OCI-LY7 (cell line): ENCODE data around the gene MAPK6. TPM values are rescaled to one million over a fixed set of nuclear protein-coding genes. Genes with fewer than 3 reads are reported as not detected.

Experiments used
- BruUV-seq: library from RNA; stranded (reverse); fragments of 400-500 nt; replicated peaks from 2 replicates; lab custom pipeline; 2021; lab: Mats Ljungman, UMichigan
- CTCF ChIA-PET: fragments of 300-600 bp; sonication (Branson Sonifier 250); formaldehyde crosslinking; loops from one replicate; lab custom pipeline; 2022; ENCODE audit warnings: antibody characterized with exemption; ENCODE audit not compliant: unreplicated experiment; lab: Charles Lee
- POLR2A ChIA-PET: fragments of 300-600 bp; sonication (Branson Sonifier 250); formaldehyde crosslinking; loops from one replicate; lab custom pipeline; 2022; ENCODE audit warnings: antibody characterized with exemption; lab: Charles Lee
- DNase-seq: peaks from one replicate; pipeline ENCODE4 v3.0.0-alpha.2; 2015; ENCODE audit warnings: low spot score
- H2AFZ ChIP-seq: fragments of 200-600 bp; sonication (generic), shearing (Covaris generic); 2 replicates; pipeline ENCODE4 v1.6.1; 2014; ENCODE audit warnings: mild to moderate bottlenecking, antibody characterized with exemption, low read length, moderate library complexity
- H3K27ac ChIP-seq: fragments of 200-600 bp; sonication (generic); 2 replicates; pipeline ENCODE4 v1.5.1; 2014; ENCODE audit warnings: mixed run types, low read depth, mild to moderate bottlenecking, moderate library complexity, low read length, inconsistent platforms; ENCODE audit not compliant: poor library complexity, severe bottlenecking
- H3K36me3 ChIP-seq: fragments of 200-600 bp; sonication (generic); 2 replicates; pipeline ENCODE4 v1.6.1; 2014; ENCODE audit warnings: mild to moderate bottlenecking, antibody characterized with exemption, low read length, moderate library complexity, mixed read lengths; ENCODE audit not compliant: insufficient read depth
- H3K4me1 ChIP-seq: fragments of 200-600 bp; sonication (generic); 2 replicates; pipeline ENCODE4 v1.5.1; 2014; ENCODE audit warnings: mild to moderate bottlenecking, low read length; ENCODE audit not compliant: insufficient read depth, poor library complexity, severe bottlenecking
- H3K4me2 ChIP-seq: fragments of 200-600 bp; sonication (generic); 2 replicates; pipeline ENCODE4 v1.6.1; 2014; ENCODE audit warnings: mild to moderate bottlenecking, low read length
- H3K4me3 ChIP-seq: fragments of 200-600 bp; sonication (generic); 2 replicates; pipeline ENCODE4 v1.5.1; 2014; ENCODE audit warnings: mild to moderate bottlenecking, low read depth, low read length; ENCODE audit not compliant: poor library complexity, severe bottlenecking
- H3K79me2 ChIP-seq: fragments of 200-600 bp; sonication (generic); 2 replicates; pipeline ENCODE4 v1.6.1; 2016; ENCODE audit warnings: low read depth, mild to moderate bottlenecking, low read length, moderate library complexity, mixed read lengths; ENCODE audit not compliant: insufficient read depth
- H3K9me2 ChIP-seq: fragments of 200-600 bp; sonication (generic); 2 replicates; pipeline ENCODE4 v1.6.1; 2016; ENCODE audit warnings: mild to moderate bottlenecking, low read length, mixed read lengths; ENCODE audit not compliant: insufficient read depth
- H3K9me3 ChIP-seq: fragments of 200-600 bp; sonication (generic); 2 replicates; pipeline ENCODE4 v1.6.1; 2014; ENCODE audit warnings: mild to moderate bottlenecking, mixed run types, low read length, mixed read lengths
- H4K20me1 ChIP-seq: fragments of 200-600 bp; sonication (generic); 2 replicates; pipeline ENCODE4 v1.6.1; 2014; ENCODE audit warnings: mild to moderate bottlenecking, antibody characterized with exemption, low read length, moderate library complexity, mixed read lengths; ENCODE audit not compliant: insufficient read depth
- CTCF ChIP-seq: fragments of 200-600 bp; sonication (generic); conservative IDR thresholded peaks from 2 replicates; pipeline ENCODE4 v1.5.1; 2014; ENCODE audit warnings: mild to moderate bottlenecking, antibody characterized with exemption, low read length, moderate library complexity, mixed read lengths
- EZH2phosphoT487 ChIP-seq: fragments of 200-600 bp; sonication (generic); IDR thresholded peaks from 2 replicates; pipeline ENCODE4 v1.6.1; 2018; ENCODE audit warnings: low read depth, borderline replicate concordance, mild to moderate bottlenecking, mixed run types, antibody characterized with exemption, low read length, moderate library complexity, mixed read lengths
- intact Hi-C: fragments of 100-400 bp; cut with micrococcal nuclease; formaldehyde crosslinking; loops from one replicate; pipeline ENCODE4 v1.10.0; 2022; ENCODE audit not compliant: unreplicated experiment
- total RNA-seq, 2 experiments: library from RNA; depleted of rRNA in 1 of 2; stranded (reverse); fragments of >200 nt in 1 of 2; shearing (Covaris generic) in 1 of 2; gene quantifications; 2 replicates each; pipeline ENCODE4 v1.2.3, GENCODE V29; 2014 to 2022

MAPK6 gene
- total RNA-seq, 2 experiments from 2014 or later: 19.8 to 49.7 TPM

GRCh38 chr15:52010633-52011595, 8.1 kb upstream of the MAPK6 start:
- no peak for DNase-seq
- Histone ChIP-seq H3K36me3 (no peaks in the 10 kb centered on the region), H2AFZ (peak overlapping the region; percentile 34; the same call in 1 of the 2 replicates), H3K27ac (no peak overlapping the region), H3K9me2 (no peaks in the 10 kb centered on the region), H3K9me3 (no peaks in the 10 kb centered on the region), H3K4me3 (no peak overlapping the region), H4K20me1 (no peaks in the 10 kb centered on the region), H3K4me2 (no peak overlapping the region), H3K79me2 (no peaks in the 10 kb centered on the region), H3K4me1 (peaks cover 48% of the 10 kb centered on the region)
- no TSS peak for BruUV-seq
- POLR2A ChIA-PET: interaction anchor here (0.6 to 0.7 kb wide), 2 partner anchors 27 to 179 kb away, joined by 3 to 4 read pairs; no protein-coding TSS in a partner anchor
- CTCF ChIA-PET: no interaction called here
- intact Hi-C loops: no loop called here
- no peak for TF ChIP-seq EZH2phosphoT487
- no peak for TF ChIP-seq CTCF

GRCh38 chr15:52011711-52012144, 7.3 kb upstream of the MAPK6 start:
- intact Hi-C loops: no loop called here
- BruUV-seq: no TSS peak
- Histone ChIP-seq H4K20me1 (no peaks in the 10 kb centered on the region), H3K79me2 (no peaks in the 10 kb centered on the region), H3K27ac (no peak overlapping the region), H3K9me3 (no peaks in the 10 kb centered on the region), H3K9me2 (no peaks in the 10 kb centered on the region), H3K36me3 (no peaks in the 10 kb centered on the region), H2AFZ (peak overlapping the region; percentile 34; the same call in 1 of the 2 replicates), H3K4me1 (peaks cover 40% of the 10 kb centered on the region), H3K4me2 (no peak overlapping the region), H3K4me3 (no peak overlapping the region)
- TF ChIP-seq CTCF (no peak), EZH2phosphoT487 (no peak)
- ChIA-PET CTCF (no interaction called here), POLR2A (interaction anchor here (0.6 to 0.7 kb wide), 2 partner anchors 26 to 179 kb away, joined by 3 to 4 read pairs; no protein-coding TSS in a partner anchor)
- no peak for DNase-seq
